MCF 10A (cell line): Measurements from ENCODE around the gene OBSCN. TPM values are rescaled to one million over a fixed set of nuclear protein-coding genes. Genes with fewer than 3 reads are reported as not detected.

ENCODE experiments used
- BruUV-seq: library from RNA; stranded (reverse); fragments of 400-500 nt; replicated peaks from 2 replicates; lab custom pipeline; 2021; lab: Mats Ljungman, UMichigan
- CTCF ChIA-PET: fragments of 300-600 bp; sonication (Branson Sonifier 250); formaldehyde crosslinking; extraction: SDS; loops from one replicate; lab custom pipeline; 2021; ENCODE audit warnings: antibody characterized with exemption, inconsistent platforms; lab: Yijun Ruan, JAX
- POLR2A ChIA-PET: fragments of 300-600, 350-650 bp; sonication (Branson Sonifier 250); formaldehyde crosslinking; extraction: SDS; loops from one replicate; lab custom pipeline; 2020; ENCODE audit warnings: antibody characterized with exemption, inconsistent platforms; lab: Yijun Ruan, JAX
- DNase-seq: peaks from one replicate; pipeline ENCODE4 v3.0.0-alpha.2; 2018; ENCODE audit not compliant: unreplicated experiment
- H3K27ac Mint-ChIP-seq: one replicate; pipeline ENCODE4 v1.8.0; 2022; ENCODE audit warnings: mild to moderate bottlenecking, low read depth, mixed read lengths; ENCODE audit not compliant: unreplicated experiment
- H3K27me3 Mint-ChIP-seq: one replicate; pipeline ENCODE4 v1.8.0; 2022; ENCODE audit warnings: mixed read lengths; ENCODE audit not compliant: insufficient read depth, unreplicated experiment
- H3K36me3 Mint-ChIP-seq: one replicate; pipeline ENCODE4 v1.8.0; 2022; ENCODE audit warnings: mild to moderate bottlenecking, moderate library complexity, mixed read lengths; ENCODE audit not compliant: insufficient read depth, unreplicated experiment
- H3K4me1 Mint-ChIP-seq: one replicate; pipeline ENCODE4 v1.8.0; 2022; ENCODE audit warnings: mixed read lengths; ENCODE audit not compliant: insufficient read depth, unreplicated experiment
- H3K4me3 Mint-ChIP-seq: one replicate; pipeline ENCODE4 v1.8.0; 2022; ENCODE audit warnings: mild to moderate bottlenecking, moderate library complexity, mixed read lengths; ENCODE audit not compliant: unreplicated experiment
- H3K9me3 Mint-ChIP-seq: one replicate; pipeline ENCODE4 v1.8.0; 2022; ENCODE audit warnings: mixed read lengths; ENCODE audit not compliant: unreplicated experiment
- CTCF ChIP-seq: fragments of 200-600 bp; IDR thresholded peaks from one replicate; pipeline ENCODE4 v1.8.0; 2022; ENCODE audit warnings: antibody characterized with exemption, mild to moderate bottlenecking; ENCODE audit not compliant: unreplicated experiment
- intact Hi-C: fragments of 100-400 bp; cut with micrococcal nuclease; formaldehyde crosslinking; loops from 2 replicates; pipeline ENCODE4 v1.14.1; 2022
- total RNA-seq: library from RNA; stranded (reverse); gene quantifications from 2 replicates; pipeline ENCODE4 v1.2.3, GENCODE V29; 2022

OBSCN gene
- total RNA-seq, 1 experiment from 2014 or later: 22.6 TPM

- no peaks in the 10 kb centered on the region for H3K36me3 Mint-ChIP-seq
- CTCF ChIA-PET: interaction anchor here (0.6 kb wide), 1 partner anchor 35 kb away, joined by 3 read pairs; no protein-coding TSS in a partner anchor
- BruUV-seq: no TSS peak
- H3K4me3 Mint-ChIP-seq: no peak overlapping the region
- DNase-seq: no peak
- no peak for TF ChIP-seq CTCF
- H3K9me3 Mint-ChIP-seq: no peaks in the 10 kb centered on the region
- no peak overlapping the region for H3K27ac Mint-ChIP-seq
- intact Hi-C loops: no loop called here
- H3K4me1 Mint-ChIP-seq: peaks cover 9% of the 10 kb centered on the region
- POLR2A ChIA-PET: no interaction called here
- H3K27me3 Mint-ChIP-seq: no peaks in the 10 kb centered on the region
Observed at GRCh38 chr1:228413241-228414010, 205.6 kb downstream of the OBSCN start.

- intact Hi-C loops: no loop called here
- ChIA-PET CTCF (interaction anchor here (0.9 to 1.0 kb wide), 2 partner anchors 35 to 43 kb away, joined by 3 to 4 read pairs; a partner anchor contains a TSS), POLR2A (interaction anchor here (1.9 kb wide), 1 partner anchor 9 kb away, joined by 11 read pairs; the partner anchor contains the start of gene TRIM11)
- Mint-ChIP-seq H3K27me3 (no peaks in the 10 kb centered on the region), H3K9me3 (no peaks in the 10 kb centered on the region), H3K36me3 (no peaks in the 10 kb centered on the region), H3K4me1 (peaks cover 6% of the 10 kb centered on the region), H3K27ac (peak overlapping the region; percentile 14), H3K4me3 (no peak overlapping the region)
- no peak for DNase-seq
- TF ChIP-seq CTCF: no peak
- BruUV-seq: no TSS peak
Observed at GRCh38 chr1:228414511-228415211, 206.8 kb downstream of the OBSCN start.

GRCh38 chr1:228415221-228415620 lies 207.4 kb downstream of the OBSCN start:
- no TSS peak for BruUV-seq
- TF ChIP-seq CTCF: no peak
- Mint-ChIP-seq H3K27me3 (no peaks in the 10 kb centered on the region), H3K36me3 (no peaks in the 10 kb centered on the region), H3K4me1 (peaks cover under 1% of the 10 kb centered on the region), H3K4me3 (no peak overlapping the region), H3K27ac (peak overlapping the region; percentile 14), H3K9me3 (no peaks in the 10 kb centered on the region)
- ChIA-PET POLR2A (interaction anchor here (1.9 kb wide), 1 partner anchor 9 kb away, joined by 11 read pairs; the partner anchor contains the start of gene TRIM11), CTCF (interaction anchor here (0.9 to 1.0 kb wide), 2 partner anchors 34 to 42 kb away, joined by 3 to 4 read pairs; a partner anchor contains a TSS)
- intact Hi-C loops: no loop called here
- no peak for DNase-seq

GRCh38 chr1:228415853-228416216 lies 208.0 kb downstream of the OBSCN start:
- ChIA-PET CTCF (interaction anchor here (1.0 kb wide), 2 partner anchors 41 to 251 kb away, joined by 3 read pairs; partner anchors contain the start of gene IBA57), POLR2A (interaction anchor here (1.9 kb wide), 1 partner anchor 10 kb away, joined by 11 read pairs; the partner anchor contains the start of gene TRIM11)
- no peak for TF ChIP-seq CTCF
- Mint-ChIP-seq H3K9me3 (no peaks in the 10 kb centered on the region), H3K4me3 (no peak overlapping the region), H3K27me3 (no peaks in the 10 kb centered on the region), H3K36me3 (no peaks in the 10 kb centered on the region), H3K27ac (no peak overlapping the region), H3K4me1 (no peaks in the 10 kb centered on the region)
- DNase-seq: no peak
- intact Hi-C loops: no loop called here
- BruUV-seq: no TSS peak
